GM12864 (cell line): ENCODE data around the gene MVB12B.

Source experiments
- DNase-seq: peaks from one replicate; pipeline ENCODE4 v3.0.0-alpha.2; 2011; ENCODE audit warnings: low read depth
- H3K4me3 ChIP-seq: 2 replicates; pipeline ENCODE4 v1.5.1; 2011; ENCODE audit warnings: mild to moderate bottlenecking, low read depth, low read length, control low read depth
- TF ChIP-seq, protein P1 (sequence below): IDR thresholded peaks from 2 replicates; pipeline ENCODE4 v1.5.1; 2011; ENCODE audit warnings: low read depth, mild to moderate bottlenecking, moderate library complexity, low read length, control low read depth, inconsistent platforms; ENCODE audit errors: missing control alignments

The MVB12B gene

GRCh38 chr9:126296687-126297086 lies 29.9 kb upstream of the MVB12B start:
- H3K4me3 ChIP-seq, result no peak overlapping the region
- no peak for DNase-seq
- TF ChIP-seq, protein P1, sequence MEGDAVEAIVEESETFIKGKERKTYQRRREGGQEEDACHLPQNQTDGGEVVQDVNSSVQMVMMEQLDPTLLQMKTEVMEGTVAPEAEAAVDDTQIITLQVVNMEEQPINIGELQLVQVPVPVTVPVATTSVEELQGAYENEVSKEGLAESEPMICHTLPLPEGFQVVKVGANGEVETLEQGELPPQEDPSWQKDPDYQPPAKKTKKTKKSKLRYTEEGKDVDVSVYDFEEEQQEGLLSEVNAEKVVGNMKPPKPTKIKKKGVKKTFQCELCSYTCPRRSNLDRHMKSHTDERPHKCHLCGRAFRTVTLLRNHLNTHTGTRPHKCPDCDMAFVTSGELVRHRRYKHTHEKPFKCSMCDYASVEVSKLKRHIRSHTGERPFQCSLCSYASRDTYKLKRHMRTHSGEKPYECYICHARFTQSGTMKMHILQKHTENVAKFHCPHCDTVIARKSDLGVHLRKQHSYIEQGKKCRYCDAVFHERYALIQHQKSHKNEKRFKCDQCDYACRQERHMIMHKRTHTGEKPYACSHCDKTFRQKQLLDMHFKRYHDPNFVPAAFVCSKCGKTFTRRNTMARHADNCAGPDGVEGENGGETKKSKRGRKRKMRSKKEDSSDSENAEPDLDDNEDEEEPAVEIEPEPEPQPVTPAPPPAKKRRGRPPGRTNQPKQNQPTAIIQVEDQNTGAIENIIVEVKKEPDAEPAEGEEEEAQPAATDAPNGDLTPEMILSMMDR, result no peak

- no peak for DNase-seq
- H3K4me3 ChIP-seq, result no peak overlapping the region
- TF ChIP-seq, protein P1, result no peak
These were observed 29.0 kb upstream of the MVB12B start for GRCh38 chr9:126297661-126298060.

- TF ChIP-seq, protein P1, result no peak
- no peak overlapping the region for H3K4me3 ChIP-seq
- no peak for DNase-seq
These were observed 28.4 kb upstream of the MVB12B start for GRCh38 chr9:126298063-126298801.

GRCh38 chr9:126299706-126300276 lies 26.8 kb upstream of the MVB12B start:
- TF ChIP-seq, protein P1, result no peak
- H3K4me3 ChIP-seq, result no peak overlapping the region
- DNase-seq, result no peak

- H3K4me3 ChIP-seq, result no peak overlapping the region
- TF ChIP-seq, protein P1, result no peak
- no peak for DNase-seq
These were observed 25.4 kb upstream of the MVB12B start for GRCh38 chr9:126301196-126301595.

GRCh38 chr9:126301985-126302603 lies 24.5 kb upstream of the MVB12B start:
- TF ChIP-seq, protein P1, result peak; percentile 52
- no peak for DNase-seq

DNA sequence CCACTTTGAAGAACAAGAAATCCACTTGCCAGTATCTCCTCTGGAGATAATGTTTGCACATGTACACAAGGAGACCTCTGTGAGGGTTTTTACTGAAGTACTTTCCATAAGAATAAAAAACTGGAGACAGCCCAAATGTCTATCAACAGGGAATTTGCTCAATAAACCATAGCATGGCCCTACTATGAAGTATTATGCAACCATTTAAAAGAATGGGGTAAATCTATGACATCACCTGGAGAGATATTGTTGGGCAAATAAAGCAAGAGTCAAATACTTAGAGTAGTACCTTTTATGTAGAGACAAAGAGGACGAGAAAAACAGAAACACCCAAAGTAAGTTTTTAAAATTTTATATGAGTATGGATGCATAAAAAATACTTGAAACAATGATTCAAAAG lies 23.9 kb upstream of the MVB12B start:
- TF ChIP-seq, protein P1, result no peak
- H3K4me3 ChIP-seq, result no peak overlapping the region

More at GRCh38 chr9:126301985-126302603, 24.5 kb upstream of the MVB12B start:
- no peak overlapping the region for H3K4me3 ChIP-seq

More for the DNA sequence above, 23.9 kb upstream of the MVB12B start:
- DNase-seq, result no peak
